ENCODE measurements around the gene SLC14A1. TPM values are rescaled to one million over a fixed set of nuclear protein-coding genes. Genes with fewer than 3 reads are reported as not detected.

Gene SLC14A1
- total RNA-seq, 4 donors from 2014 or later: 0.95 to 26.0 TPM; not detected in 2

GRCh38 chr18:45738660-45739059 lies 14.7 kb downstream of the SLC14A1 start:
- no peaks in the 10 kb centered on the region for H3K4me1 ChIP-seq
- no peak for TF ChIP-seq CTCF (IDR thresholded peaks at IDR 0.05)

GRCh38 chr18:45739268-45739667 lies 15.3 kb downstream of the SLC14A1 start:
- Histone ChIP-seq H3K4me1 (no peaks in the 10 kb centered on the region), H3K27me3 (no peaks in the 10 kb centered on the region), H3K4me3 (no peak overlapping the region), H3K27ac (no peak overlapping the region), H3K36me3 (no peaks in the 10 kb centered on the region), H3K9me3 (no peaks in the 10 kb centered on the region)
- intact Hi-C loops (cut with DNase I; ENCODE audit: low total_unique reads): no loop called here
- TF ChIP-seq POLR2A (IDR thresholded peaks at IDR 0.05) (no peak), CTCF (IDR thresholded peaks at IDR 0.05) (no peak)
- DNase-seq: no peak

More at GRCh38 chr18:45738660-45739059, 14.7 kb downstream of the SLC14A1 start:
- Histone ChIP-seq H3K27ac (no peak overlapping the region), H3K27me3 (no peaks in the 10 kb centered on the region), H3K9me3 (no peaks in the 10 kb centered on the region), H3K4me3 (no peak overlapping the region), H3K36me3 (no peaks in the 10 kb centered on the region)
- DNase-seq: no peak
- intact Hi-C loops (cut with DNase I; ENCODE audit: low total_unique reads): no loop called here

DNA sequence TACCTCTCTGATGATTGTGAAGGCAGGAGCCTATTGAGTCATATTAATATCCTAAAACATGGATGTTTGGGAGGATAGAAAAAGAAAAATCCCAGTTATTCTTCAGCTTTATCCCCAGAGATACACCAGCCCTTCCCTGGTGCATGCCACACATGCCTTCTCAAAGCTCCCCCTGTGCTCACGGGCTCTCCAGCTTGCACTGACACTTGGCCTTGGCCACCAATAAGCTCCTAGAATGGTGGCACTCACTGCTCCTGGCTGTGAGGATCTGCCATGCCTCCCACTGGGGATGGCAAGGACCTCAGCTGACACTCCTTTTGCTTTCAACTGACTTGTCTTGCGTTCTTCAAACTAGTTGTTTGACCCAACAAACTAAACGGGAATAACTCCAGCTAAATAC lies 15.9 kb downstream of the SLC14A1 start:
- TF ChIP-seq POLR2A (IDR thresholded peaks at IDR 0.05): no peak
- no peak for TF ChIP-seq CTCF (IDR thresholded peaks at IDR 0.05)
- Histone ChIP-seq H3K4me3 (no peak overlapping the region), H3K27me3 (no peaks in the 10 kb centered on the region), H3K36me3 (no peaks in the 10 kb centered on the region), H3K9me3 (no peaks in the 10 kb centered on the region), H3K27ac (no peak overlapping the region), H3K4me1 (no peaks in the 10 kb centered on the region)
- DNase-seq: no peak
- intact Hi-C loops (cut with DNase I; ENCODE audit: low total_unique reads): no loop called here

DNA sequence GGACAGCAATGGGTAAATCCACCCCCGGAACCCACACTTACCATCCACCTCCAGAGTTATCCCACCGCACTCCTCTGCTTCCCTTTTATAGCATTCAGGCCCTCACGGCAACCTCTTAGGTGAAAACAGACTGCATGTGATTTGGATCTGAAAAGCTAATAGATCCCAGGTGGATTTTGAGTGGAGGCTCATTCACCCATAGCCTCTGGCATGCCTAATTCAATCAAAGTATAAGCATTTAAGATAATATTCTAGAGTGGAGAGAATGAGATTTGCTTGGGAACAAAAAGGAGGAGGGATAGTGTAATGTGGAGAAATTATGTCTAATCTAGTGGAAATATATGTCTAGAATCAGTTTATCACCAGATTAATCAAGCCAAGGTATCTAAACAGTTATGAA lies 17.1 kb downstream of the SLC14A1 start:
- intact Hi-C loops (cut with DNase I; ENCODE audit: low total_unique reads): no loop called here
- no peaks in the 10 kb centered on the region for H3K9me3 ChIP-seq
- TF ChIP-seq CTCF (IDR thresholded peaks at IDR 0.05): no peak
- TF ChIP-seq POLR2A (IDR thresholded peaks at IDR 0.05): no peak

GRCh38 chr18:45745817-45746461 lies 22.0 kb downstream of the SLC14A1 start:
- intact Hi-C loops (cut with DNase I; ENCODE audit: low total_unique reads): no loop called here
- DNase-seq: no peak
- H3K9me3 ChIP-seq: no peaks in the 10 kb centered on the region
- H3K36me3 ChIP-seq: no peaks in the 10 kb centered on the region
- no peak overlapping the region for H3K27ac ChIP-seq
- TF ChIP-seq POLR2A (IDR thresholded peaks at IDR 0.05): no peak
- TF ChIP-seq CTCF (IDR thresholded peaks at IDR 0.05): no peak
- no peak overlapping the region for H3K4me3 ChIP-seq
- no peaks in the 10 kb centered on the region for H3K27me3 ChIP-seq
- H3K4me1 ChIP-seq: no peaks in the 10 kb centered on the region

More for the DNA sequence above, 17.1 kb downstream of the SLC14A1 start:
- Histone ChIP-seq H3K36me3 (no peaks in the 10 kb centered on the region), H3K4me3 (no peak overlapping the region), H3K27ac (no peak overlapping the region), H3K27me3 (no peaks in the 10 kb centered on the region), H3K4me1 (no peaks in the 10 kb centered on the region)
- no peak for DNase-seq
